H9 (cell line): ENCODE data around the gene EML3. TPM values are rescaled to one million over a fixed set of nuclear protein-coding genes. Genes with fewer than 3 reads are reported as not detected.

Experiments
- DNase-seq: peaks from one replicate; pipeline ENCODE4 v3.0.0-alpha.2; 2017
- H2AFZ ChIP-seq: one replicate; pipeline ENCODE4 v1.6.1; 2013; ENCODE audit warnings: mild to moderate bottlenecking, low read length, control low read depth, moderate library complexity
- H2AK5ac ChIP-seq: 2 replicates; pipeline ENCODE4 v1.6.1; 2013; ENCODE audit warnings: low read length, control low read depth, mixed read lengths; ENCODE audit not compliant: insufficient read length
- H2BK120ac ChIP-seq: one replicate; pipeline ENCODE4 v1.6.1; 2013; ENCODE audit warnings: low read depth, mild to moderate bottlenecking, low read length, control low read depth, inconsistent platforms; ENCODE audit not compliant: poor library complexity, severe bottlenecking
- H2BK12ac ChIP-seq: 2 replicates; pipeline ENCODE4 v1.6.1; 2013; ENCODE audit warnings: low read length, control low read depth, mixed read lengths, low read depth; ENCODE audit not compliant: insufficient read length
- H2BK15ac ChIP-seq: 2 replicates; pipeline ENCODE4 v1.6.1; 2013; ENCODE audit warnings: low read depth, low read length, control low read depth
- H2BK20ac ChIP-seq: one replicate; pipeline ENCODE4 v1.6.1; 2013; ENCODE audit warnings: low read depth, mild to moderate bottlenecking, low read length, control low read depth, inconsistent platforms; ENCODE audit not compliant: poor library complexity, severe bottlenecking
- H2BK5ac ChIP-seq: 2 replicates; pipeline ENCODE4 v1.6.1; 2013; ENCODE audit warnings: low read length, control low read depth, mixed read lengths; ENCODE audit not compliant: insufficient read length
- H3K14ac ChIP-seq: 2 replicates; pipeline ENCODE4 v1.6.1; 2013; ENCODE audit warnings: low read length, control low read depth; ENCODE audit not compliant: insufficient read depth
- H3K18ac ChIP-seq: 2 replicates; pipeline ENCODE4 v1.6.1; 2013; ENCODE audit warnings: low read depth, mild to moderate bottlenecking, mixed read lengths, low read length, control low read depth; ENCODE audit not compliant: insufficient read length
- H3K23ac ChIP-seq: 2 replicates; pipeline ENCODE4 v1.6.1; 2013; ENCODE audit warnings: low read length, control low read depth, mixed read lengths, low read depth; ENCODE audit not compliant: insufficient read length
- H3K23me2 ChIP-seq: 2 replicates; pipeline ENCODE4 v1.6.1; 2013; ENCODE audit warnings: low read depth, mild to moderate bottlenecking, mixed read lengths, low read length, control low read depth; ENCODE audit not compliant: insufficient read length, poor library complexity, severe bottlenecking
- H3K27ac ChIP-seq: 2 replicates; pipeline ENCODE4 v1.5.1; 2013; ENCODE audit warnings: low read length, control low read depth, mixed read lengths, low read depth; ENCODE audit not compliant: insufficient read length
- H3K27me3 ChIP-seq: 2 replicates; pipeline ENCODE4 v1.6.1; 2013; ENCODE audit warnings: low read length, control low read depth, inconsistent platforms; ENCODE audit not compliant: insufficient read depth
- H3K4ac ChIP-seq: 2 replicates; pipeline ENCODE4 v1.6.1; 2013; ENCODE audit warnings: low read depth, mild to moderate bottlenecking, control low read depth, inconsistent platforms, low read length, moderate library complexity
- H3K4me1 ChIP-seq: 2 replicates; pipeline ENCODE4 v1.6.1; 2013; ENCODE audit warnings: low read length, control low read depth, inconsistent platforms; ENCODE audit not compliant: insufficient read depth
- H3K4me2 ChIP-seq: 2 replicates; pipeline ENCODE4 v1.6.1; 2013; ENCODE audit warnings: low read length, control low read depth, mixed read lengths; ENCODE audit not compliant: insufficient read length, insufficient read depth
- H3K56ac ChIP-seq: 2 replicates; pipeline ENCODE4 v1.6.1; 2013; ENCODE audit warnings: low read depth, mild to moderate bottlenecking, mixed read lengths, low read length, control low read depth; ENCODE audit not compliant: insufficient read length
- H3K79me1 ChIP-seq: 2 replicates; pipeline ENCODE4 v1.6.1; 2013; ENCODE audit warnings: low read depth, mild to moderate bottlenecking, moderate library complexity, low read length, control low read depth, inconsistent platforms; ENCODE audit not compliant: insufficient read depth, poor library complexity, severe bottlenecking
- H3K79me2 ChIP-seq: 2 replicates; pipeline ENCODE4 v1.6.1; 2013; ENCODE audit warnings: low read length, control low read depth, inconsistent platforms; ENCODE audit not compliant: insufficient read depth
- H3K9ac ChIP-seq: 2 replicates; pipeline ENCODE4 v1.6.1; 2013; ENCODE audit warnings: low read length, control low read depth, mixed read lengths; ENCODE audit not compliant: insufficient read length; ENCODE audit errors: extremely low read depth
- H3K9me3 ChIP-seq: one replicate; pipeline ENCODE4 v1.6.1; 2013; ENCODE audit warnings: low read depth, low read length, inconsistent platforms; ENCODE audit not compliant: control insufficient read depth
- H3T11ph ChIP-seq: one replicate; pipeline ENCODE4 v1.6.1; 2013; ENCODE audit warnings: mild to moderate bottlenecking, low read length, control low read depth, inconsistent platforms
- H4K20me1 ChIP-seq: one replicate; pipeline ENCODE4 v1.6.1; 2013; ENCODE audit not compliant: control insufficient read depth, insufficient read length, insufficient read depth
- H4K5ac ChIP-seq: 2 replicates; pipeline ENCODE4 v1.6.1; 2013; ENCODE audit warnings: low read depth, mild to moderate bottlenecking, mixed read lengths, low read length, control low read depth; ENCODE audit not compliant: insufficient read length
- H4K8ac ChIP-seq: replicated peaks from 2 replicates; pipeline ENCODE4 v1.6.1; 2013; ENCODE audit warnings: low read length, control low read depth, mixed read lengths, low read depth; ENCODE audit not compliant: insufficient read length
- H4K91ac ChIP-seq: 2 replicates; pipeline ENCODE4 v1.6.1; 2013; ENCODE audit warnings: low read depth, mild to moderate bottlenecking, moderate library complexity, mixed read lengths, low read length, control low read depth; ENCODE audit not compliant: insufficient read length
- H3K27ac Mint-ChIP-seq, 3 experiments: 2 replicates in 2 of 3; 3 replicates in 1 of 3; pipeline ENCODE4 v1.8.0; 2020 to 2021; ENCODE audit warnings: mixed read lengths in 3 of 3, mild to moderate bottlenecking in 1 of 3, moderate library complexity in 1 of 3
- H3K27me3 Mint-ChIP-seq: 2 replicates; pipeline ENCODE4 v1.8.0; 2021; ENCODE audit warnings: low read depth, mild to moderate bottlenecking, moderate library complexity, mixed read lengths
- H3K36me3 Mint-ChIP-seq, 3 experiments: 2 replicates in 2 of 3; 3 replicates in 1 of 3; pipeline ENCODE4 v1.8.0; 2020 to 2021; ENCODE audit warnings: low read depth in 3 of 3, mixed read lengths in 3 of 3; ENCODE audit not compliant: insufficient read depth in 1 of 3
- H3K4me1 Mint-ChIP-seq, 2 experiments: 2 replicates each; pipeline ENCODE4 v1.8.0; 2020; ENCODE audit warnings: mixed read lengths in 2 of 2
- H3K4me3 Mint-ChIP-seq, 2 experiments: 2 replicates in 1 of 2; 3 replicates in 1 of 2; pipeline ENCODE4 v1.8.0; 2020 to 2021; ENCODE audit warnings: mild to moderate bottlenecking in 2 of 2, mixed read lengths in 2 of 2, moderate library complexity in 1 of 2
- H3K9me3 Mint-ChIP-seq, 2 experiments: 2 replicates in 1 of 2; 3 replicates in 1 of 2; pipeline ENCODE4 v1.8.0; 2020; ENCODE audit warnings: mild to moderate bottlenecking in 2 of 2, mixed read lengths in 2 of 2, moderate library complexity in 1 of 2
- WGBS: extraction: QIAGEN DNeasy Blood & Tissue Kit; methylation state at CpG from one replicate; pipeline ENCODE4 v1.1.7; 2013; ENCODE audit warnings: missing lambda C conversion rate, low lambda C conversion rate, mixed read lengths; ENCODE audit not compliant: insufficient read length; ENCODE audit errors: extremely low coverage; 5-methylcytosine and 5-hydroxymethylcytosine counted together
- total RNA-seq: library from RNA; stranded (reverse); gene quantifications from 2 replicates; pipeline ENCODE4 v1.2.1, GENCODE V29; 2021
- TF ChIP-seq, protein P1 (sequence below): fragments of 200-600 bp; sonication (generic); conservative IDR thresholded peaks from 3 replicates; pipeline ENCODE4 v1.8.0; 2021; ENCODE audit warnings: antibody characterized with exemption, mild to moderate bottlenecking

EML3 gene
- total RNA-seq, 1 experiment from 2014 or later: 35.3 TPM

DNA sequence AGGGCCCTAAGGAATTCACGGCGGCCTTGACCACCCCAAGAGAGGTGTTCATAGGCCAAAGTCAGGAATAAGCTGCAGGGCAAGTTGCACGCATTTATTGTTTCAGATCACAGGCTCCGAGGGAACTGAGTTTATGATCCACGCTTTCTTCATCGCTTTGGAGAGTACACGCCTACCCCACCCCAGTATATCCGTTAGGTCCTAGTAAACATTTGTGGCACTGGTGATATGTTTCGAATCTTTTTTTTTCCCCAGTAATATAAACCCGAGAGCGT, 33.0 kb upstream of the EML3 start:
- Histone ChIP-seq H3K9me3 (no peaks in the 10 kb centered on the region), H4K91ac (no peak overlapping the region), H2BK12ac (no peak overlapping the region), H2BK5ac (no peak overlapping the region), H3T11ph (no peak overlapping the region), H3K4me2 (peak overlapping the region; percentile 74), H4K20me1 (no peaks in the 10 kb centered on the region), H2BK120ac (no peak overlapping the region), H2BK20ac (no peak overlapping the region), H3K18ac (no peak overlapping the region), H3K23ac (no peak overlapping the region), H2BK15ac (no peak overlapping the region), H3K4me1 (peaks cover 3% of the 10 kb centered on the region; the same call in 1 of the 2 replicates), H2AFZ (no peak overlapping the region), H3K56ac (no peak overlapping the region), H3K79me1 (no peaks in the 10 kb centered on the region), H3K9ac (peak overlapping the region; percentile 86), H2AK5ac (no peak overlapping the region), H4K8ac (no peak overlapping the region), H3K4ac (no peak overlapping the region), H4K5ac (no peak overlapping the region), H3K79me2 (peaks cover 10% of the 10 kb centered on the region; the same call in 1 of the 2 replicates), H3K14ac (no peak overlapping the region), H3K27me3 (no peaks in the 10 kb centered on the region), H3K27ac (no peak overlapping the region), H3K23me2 (peaks cover 5% of the 10 kb centered on the region)
- H3K9me3 Mint-ChIP-seq: no peaks in the 10 kb centered on the region
- H3K4me3 Mint-ChIP-seq: peak overlapping the region; percentile 98 to 100
- H3K27me3 Mint-ChIP-seq: no peaks in the 10 kb centered on the region
- no CpG with 5 or more reads among the region's 11 CpGs for WGBS
- H3K4me1 Mint-ChIP-seq: peaks cover 7 to 9% of the 10 kb centered on the region in 2 experiments
- peaks cover 14 to 47% (median 32%) of the 10 kb centered on the region in 3 experiments for H3K36me3 Mint-ChIP-seq
- TF ChIP-seq, protein P1, sequence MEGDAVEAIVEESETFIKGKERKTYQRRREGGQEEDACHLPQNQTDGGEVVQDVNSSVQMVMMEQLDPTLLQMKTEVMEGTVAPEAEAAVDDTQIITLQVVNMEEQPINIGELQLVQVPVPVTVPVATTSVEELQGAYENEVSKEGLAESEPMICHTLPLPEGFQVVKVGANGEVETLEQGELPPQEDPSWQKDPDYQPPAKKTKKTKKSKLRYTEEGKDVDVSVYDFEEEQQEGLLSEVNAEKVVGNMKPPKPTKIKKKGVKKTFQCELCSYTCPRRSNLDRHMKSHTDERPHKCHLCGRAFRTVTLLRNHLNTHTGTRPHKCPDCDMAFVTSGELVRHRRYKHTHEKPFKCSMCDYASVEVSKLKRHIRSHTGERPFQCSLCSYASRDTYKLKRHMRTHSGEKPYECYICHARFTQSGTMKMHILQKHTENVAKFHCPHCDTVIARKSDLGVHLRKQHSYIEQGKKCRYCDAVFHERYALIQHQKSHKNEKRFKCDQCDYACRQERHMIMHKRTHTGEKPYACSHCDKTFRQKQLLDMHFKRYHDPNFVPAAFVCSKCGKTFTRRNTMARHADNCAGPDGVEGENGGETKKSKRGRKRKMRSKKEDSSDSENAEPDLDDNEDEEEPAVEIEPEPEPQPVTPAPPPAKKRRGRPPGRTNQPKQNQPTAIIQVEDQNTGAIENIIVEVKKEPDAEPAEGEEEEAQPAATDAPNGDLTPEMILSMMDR: no peak
- H3K27ac Mint-ChIP-seq: peak overlapping the region; percentile 84 to 98 (median 98)
- no peak for DNase-seq
